Stimulated activated CD4-positive, alpha-beta T cell treated with anti-CD3 and anti-CD28 coated beads, Interleukin-1b, Interleukin-23, amount 100 ng/mL, for 4 hours (primary cell): Measurements from ENCODE around the gene SHF.

Source experiments
- DNase-seq, 2 donors: peaks; one replicate each; pipeline ENCODE4 v3.0.0-alpha.2; 2020; ENCODE audit warnings: low read depth in 2 of 2

Gene SHF

GRCh38 chr15:45128971-45129639 lies 58.7 kb downstream of the SHF start:
- no peak for DNase-seq

GRCh38 chr15:45126535-45127158 lies 61.1 kb downstream of the SHF start:
- DNase-seq, result peak in 1 of 2 donors; percentile 32

DNA sequence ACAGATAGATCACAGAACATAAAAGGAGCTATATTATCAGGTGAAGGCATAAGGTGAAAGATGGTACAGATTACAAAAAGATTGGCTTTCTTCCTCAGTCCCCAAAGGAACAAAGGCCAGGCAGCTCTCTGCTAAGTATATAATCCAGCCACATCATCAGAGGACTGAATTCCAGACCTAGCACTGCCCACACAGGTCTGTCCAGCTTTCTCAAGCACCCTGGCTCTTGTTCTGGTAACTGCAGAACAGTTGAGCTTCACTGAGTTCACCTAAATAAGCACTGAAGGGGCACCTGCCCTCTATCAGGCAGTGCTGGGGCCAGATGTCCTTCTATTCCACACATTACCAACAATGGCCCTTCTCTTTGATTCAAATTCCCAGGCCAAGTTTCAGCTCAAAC lies 64.4 kb downstream of the SHF start:
- no peak for DNase-seq

- no peak for DNase-seq
Observed at GRCh38 chr15:45122719-45123118, 65.0 kb downstream of the SHF start.

- DNase-seq, result no peak
Observed at GRCh38 chr15:45121706-45122417, 65.9 kb downstream of the SHF start.

DNA sequence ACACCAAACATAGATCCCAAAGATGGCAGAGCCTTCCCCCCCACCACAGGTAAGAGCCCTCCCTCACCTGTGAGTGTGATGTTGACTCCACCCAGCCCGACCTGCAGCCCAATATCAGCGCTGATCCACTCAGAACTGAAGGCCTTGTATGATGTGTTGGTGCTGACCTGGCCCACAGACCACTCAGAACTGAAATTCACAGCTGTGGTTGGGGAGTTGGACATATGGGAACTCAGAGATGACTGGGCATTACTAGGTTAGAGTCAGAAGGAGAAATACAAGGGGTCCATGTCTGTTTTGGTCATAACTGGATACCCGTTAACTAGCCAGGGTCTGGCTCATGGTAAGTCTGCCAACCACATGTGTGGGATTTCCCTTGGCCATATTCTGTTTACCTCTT lies 66.7 kb downstream of the SHF start:
- no peak for DNase-seq

- DNase-seq, result no peak
Observed at GRCh38 chr15:45120081-45120972, 67.4 kb downstream of the SHF start.

- DNase-seq, result no peak
Observed at GRCh38 chr15:45118996-45119395, 68.8 kb downstream of the SHF start.

DNA sequence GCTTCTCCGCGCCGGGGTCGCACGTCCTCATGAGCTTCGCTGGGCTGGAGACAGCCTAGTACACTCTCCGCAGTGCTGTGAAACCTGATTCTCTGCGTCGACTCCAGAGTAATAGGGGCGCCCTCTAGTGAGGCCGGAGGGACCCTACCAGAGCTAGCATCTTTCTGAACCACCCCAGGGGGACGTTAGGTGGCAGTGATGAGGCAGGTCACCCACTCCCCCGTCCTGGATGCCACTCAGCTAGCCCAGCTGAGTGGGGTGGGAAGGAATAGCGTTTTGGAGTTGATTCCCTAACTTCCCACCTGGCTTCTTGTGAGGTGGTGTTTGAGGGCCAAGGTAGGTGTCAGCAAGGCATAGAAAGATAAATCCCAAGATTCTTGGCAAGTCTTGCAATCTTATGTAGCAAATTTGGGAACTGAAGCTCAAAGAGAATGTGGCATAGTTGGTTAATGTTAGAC lies 69.6 kb downstream of the SHF start:
- peak; percentile 73 to 78 for DNase-seq

DNA sequence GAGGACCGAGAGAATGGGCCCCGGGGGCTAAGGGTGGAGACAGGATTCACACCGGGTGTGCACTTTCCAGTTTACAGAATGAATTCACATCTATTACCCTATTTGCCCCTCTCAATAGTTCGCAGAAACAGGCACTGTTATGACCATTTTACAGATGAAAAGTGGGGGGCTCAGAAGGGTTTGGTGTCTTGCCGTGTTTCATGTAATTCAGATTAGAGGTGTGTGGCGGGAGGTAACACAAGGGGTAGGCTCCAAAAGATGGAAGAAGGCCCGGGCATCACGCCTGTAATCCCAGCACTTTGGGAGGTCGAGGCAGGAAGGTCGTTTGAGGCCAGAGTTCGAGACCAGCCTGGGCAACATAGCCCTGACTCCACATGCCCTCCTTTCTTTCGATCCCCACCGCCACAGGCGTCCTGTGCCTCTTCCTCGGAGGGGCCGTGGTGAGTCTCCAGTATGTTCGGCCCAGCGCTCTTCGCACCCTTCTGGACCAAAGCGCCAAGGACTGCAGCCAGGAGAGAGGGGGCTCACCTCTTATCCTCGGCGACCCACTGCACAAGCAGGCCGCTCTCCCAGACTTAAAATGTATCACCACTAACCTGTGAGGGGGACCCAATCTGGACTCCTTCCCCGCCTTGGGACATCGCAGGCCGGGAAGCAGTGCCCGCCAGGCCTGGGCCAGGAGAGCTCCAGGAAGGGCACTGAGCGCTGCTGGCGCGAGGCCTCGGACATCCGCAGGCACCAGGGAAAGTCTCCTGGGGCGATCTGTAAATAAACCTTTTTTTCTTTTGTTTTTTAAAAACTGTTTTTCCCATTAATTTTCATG lies 70.2 kb downstream of the SHF start:
- no peak for DNase-seq
